ENCODE data around the gene GHRH. TPM values are rescaled to one million over a fixed set of nuclear protein-coding genes. Genes with fewer than 3 reads are reported as not detected.

The GHRH gene
- total RNA-seq, 1 donor from 2014 or later = not detected

- TF ChIP-seq CTCF (conservative IDR thresholded peaks at IDR 0.05; ENCODE audit: low read depth, low read length) = peak; percentile 34
- DNase-seq (ENCODE audit: low read depth) = no peak
- no peak overlapping the region for H3K4me3 ChIP-seq (ENCODE audit: low read depth, low read length)
Measured at GRCh38 chr20:37243076-37243936, 18.3 kb downstream of the GHRH start.

GRCh38 chr20:37242503-37242902 is 19.1 kb downstream of the GHRH start:
- no peak overlapping the region for H3K4me3 ChIP-seq (ENCODE audit: low read depth, low read length)
- DNase-seq (ENCODE audit: low read depth) = no peak
- no peak for TF ChIP-seq CTCF (conservative IDR thresholded peaks at IDR 0.05; ENCODE audit: low read depth, low read length)

- no peak for TF ChIP-seq CTCF (conservative IDR thresholded peaks at IDR 0.05; ENCODE audit: low read depth, low read length)
- DNase-seq (ENCODE audit: low read depth) = no peak
- H3K4me3 ChIP-seq (ENCODE audit: low read depth, low read length) = no peak overlapping the region
Measured at GRCh38 chr20:37240337-37241067, 21.1 kb downstream of the GHRH start.

GRCh38 chr20:37238935-37239451 is 22.6 kb downstream of the GHRH start:
- TF ChIP-seq CTCF (conservative IDR thresholded peaks at IDR 0.05; ENCODE audit: low read depth, low read length) = no peak
- no peak for DNase-seq (ENCODE audit: low read depth)
- H3K4me3 ChIP-seq (ENCODE audit: low read depth, low read length) = no peak overlapping the region

GRCh38 chr20:37238426-37238825 is 23.2 kb downstream of the GHRH start:
- TF ChIP-seq CTCF (conservative IDR thresholded peaks at IDR 0.05; ENCODE audit: low read depth, low read length) = no peak
- no peak overlapping the region for H3K4me3 ChIP-seq (ENCODE audit: low read depth, low read length)
- DNase-seq (ENCODE audit: low read depth) = no peak

GRCh38 chr20:37237656-37238055 is 24.0 kb downstream of the GHRH start:
- H3K4me3 ChIP-seq (ENCODE audit: low read depth, low read length) = no peak overlapping the region
- TF ChIP-seq CTCF (conservative IDR thresholded peaks at IDR 0.05; ENCODE audit: low read depth, low read length) = no peak
- DNase-seq (ENCODE audit: low read depth) = no peak

Data from epithelial cell of proximal tubule (primary cell).